ENCODE measurements around the gene NCAPH2.

The NCAPH2 gene

DNA sequence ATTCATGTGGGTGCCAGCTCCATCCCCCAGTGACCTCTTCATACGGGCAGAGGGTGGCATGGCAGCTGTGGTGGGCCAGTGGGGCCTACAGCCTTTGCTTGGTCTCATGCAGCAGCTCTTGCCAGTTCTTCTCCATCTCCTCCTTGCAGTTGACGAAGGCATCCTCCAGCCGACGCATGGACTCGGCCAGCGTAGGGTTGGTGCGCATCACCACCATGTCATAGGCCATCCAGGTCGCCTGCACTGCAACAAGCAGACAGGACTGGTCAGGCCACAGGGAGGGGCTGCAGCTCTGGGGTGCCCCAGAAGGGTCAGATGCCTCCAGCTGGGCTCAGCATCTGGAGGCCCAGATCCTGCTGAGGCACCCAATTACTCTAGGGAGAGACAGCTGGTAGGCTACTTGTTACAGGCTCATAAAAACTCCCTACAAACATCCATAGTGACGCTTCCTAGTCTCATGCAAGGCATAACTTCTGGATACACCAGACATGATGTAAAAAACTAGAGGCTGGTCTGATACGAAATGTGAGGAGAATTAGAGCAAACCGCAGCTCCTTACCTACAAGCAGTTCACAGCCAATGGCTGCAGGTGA is 43.2 kb downstream of the NCAPH2 start:
- TF ChIP-seq, protein P1, sequence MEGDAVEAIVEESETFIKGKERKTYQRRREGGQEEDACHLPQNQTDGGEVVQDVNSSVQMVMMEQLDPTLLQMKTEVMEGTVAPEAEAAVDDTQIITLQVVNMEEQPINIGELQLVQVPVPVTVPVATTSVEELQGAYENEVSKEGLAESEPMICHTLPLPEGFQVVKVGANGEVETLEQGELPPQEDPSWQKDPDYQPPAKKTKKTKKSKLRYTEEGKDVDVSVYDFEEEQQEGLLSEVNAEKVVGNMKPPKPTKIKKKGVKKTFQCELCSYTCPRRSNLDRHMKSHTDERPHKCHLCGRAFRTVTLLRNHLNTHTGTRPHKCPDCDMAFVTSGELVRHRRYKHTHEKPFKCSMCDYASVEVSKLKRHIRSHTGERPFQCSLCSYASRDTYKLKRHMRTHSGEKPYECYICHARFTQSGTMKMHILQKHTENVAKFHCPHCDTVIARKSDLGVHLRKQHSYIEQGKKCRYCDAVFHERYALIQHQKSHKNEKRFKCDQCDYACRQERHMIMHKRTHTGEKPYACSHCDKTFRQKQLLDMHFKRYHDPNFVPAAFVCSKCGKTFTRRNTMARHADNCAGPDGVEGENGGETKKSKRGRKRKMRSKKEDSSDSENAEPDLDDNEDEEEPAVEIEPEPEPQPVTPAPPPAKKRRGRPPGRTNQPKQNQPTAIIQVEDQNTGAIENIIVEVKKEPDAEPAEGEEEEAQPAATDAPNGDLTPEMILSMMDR (IDR thresholded peaks at IDR 0.05; ENCODE audit: extremely low read depth, missing control alignments), result no peak
- no peak for DNase-seq (ENCODE audit: low spot score)

GRCh38 chr22:50553310-50553709 is 45.3 kb downstream of the NCAPH2 start:
- DNase-seq (ENCODE audit: low spot score), result no peak

DNA sequence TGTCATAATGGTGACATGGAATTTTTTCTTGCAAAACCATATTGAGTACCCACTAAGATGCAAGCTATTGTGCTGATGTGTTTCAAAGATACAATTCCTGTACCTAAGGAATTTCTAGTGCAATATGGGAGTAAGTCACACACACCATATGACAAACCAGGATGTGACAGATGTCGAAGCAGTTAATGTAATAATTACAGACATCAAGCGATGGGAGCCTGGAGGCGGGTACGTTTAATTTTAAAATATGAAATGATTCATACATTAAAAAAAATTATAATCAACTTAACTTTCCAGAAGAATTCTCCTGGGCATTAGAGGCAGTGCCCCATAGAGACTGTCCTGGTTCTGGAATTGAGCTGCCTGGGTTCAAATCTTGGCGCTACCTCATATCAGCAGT is 48.7 kb downstream of the NCAPH2 start:
- TF ChIP-seq, protein P1 (IDR thresholded peaks at IDR 0.05; ENCODE audit: extremely low read depth, missing control alignments), result no peak
- no peak for DNase-seq (ENCODE audit: low spot score)

More at GRCh38 chr22:50553310-50553709, 45.3 kb downstream of the NCAPH2 start:
- TF ChIP-seq, protein P1 (IDR thresholded peaks at IDR 0.05; ENCODE audit: extremely low read depth, missing control alignments), result no peak

- no peak for DNase-seq (ENCODE audit: low spot score)
- TF ChIP-seq, protein P1 (IDR thresholded peaks at IDR 0.05; ENCODE audit: extremely low read depth, missing control alignments), result no peak
Measured at GRCh38 chr22:50560034-50560433, 52.0 kb downstream of the NCAPH2 start.

- DNase-seq (ENCODE audit: low spot score), result no peak
Measured at GRCh38 chr22:50561401-50562358, 53.7 kb downstream of the NCAPH2 start.

DNA sequence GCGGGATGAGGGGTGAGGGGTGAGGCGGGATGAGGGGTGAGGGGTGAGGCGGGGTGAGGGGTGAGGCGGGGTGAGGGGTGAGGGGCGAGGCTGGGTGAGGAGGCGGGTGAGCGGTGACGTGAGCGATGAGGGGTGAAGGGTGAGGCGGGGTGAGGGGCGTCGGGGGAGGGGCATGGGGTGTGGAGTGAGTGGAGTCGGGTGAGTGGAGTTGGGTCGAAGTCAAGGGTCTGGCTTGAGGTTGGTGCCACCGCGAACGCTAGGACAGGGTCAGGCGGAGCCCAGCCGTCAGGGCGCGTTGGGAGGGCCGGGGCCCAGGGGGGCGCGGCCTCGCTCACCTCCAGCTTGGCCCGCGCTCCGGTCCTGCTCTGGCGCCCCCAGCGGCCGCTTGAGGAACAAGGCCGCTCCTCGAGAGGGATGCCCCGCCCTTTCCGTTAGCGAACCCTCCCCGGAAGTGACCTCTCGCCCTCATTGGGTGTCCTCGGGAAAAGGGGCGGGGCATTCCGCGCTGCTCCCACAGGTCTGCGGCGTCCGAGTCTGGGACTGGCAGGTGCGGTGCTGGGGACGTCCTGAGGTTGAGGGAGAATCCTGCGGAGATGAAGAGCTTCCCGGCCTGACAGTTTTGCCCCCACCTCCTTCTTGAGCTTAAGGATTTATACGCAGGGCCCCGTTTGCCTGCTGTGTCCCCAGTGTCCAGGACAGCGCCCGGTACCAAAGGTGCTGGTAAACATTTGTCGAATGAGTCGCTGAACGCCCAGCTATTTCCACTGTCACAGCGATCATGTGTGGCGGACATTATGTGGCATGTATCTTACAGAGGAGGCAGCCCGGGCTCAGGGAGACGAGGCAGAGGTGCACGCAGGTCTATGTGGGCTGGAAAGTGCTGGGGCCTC is 54.7 kb downstream of the NCAPH2 start, which contains the start of gene SYCE3:
SYCE3 (minus strand) TSS at position 397 of the 890 bp plus-strand sequence. CDS start 6,514 bp downstream, outside the sequence.
- TF ChIP-seq, protein P1 (IDR thresholded peaks at IDR 0.05; ENCODE audit: extremely low read depth, missing control alignments), result peak; percentile 84
- DNase-seq (ENCODE audit: low spot score), result peak; percentile 98

More at GRCh38 chr22:50561401-50562358, 53.7 kb downstream of the NCAPH2 start:
- TF ChIP-seq, protein P1 (IDR thresholded peaks at IDR 0.05; ENCODE audit: extremely low read depth, missing control alignments), result no peak

Data from GM20000 (cell line).